ENCODE data around the gene TNNT3.

DNA sequence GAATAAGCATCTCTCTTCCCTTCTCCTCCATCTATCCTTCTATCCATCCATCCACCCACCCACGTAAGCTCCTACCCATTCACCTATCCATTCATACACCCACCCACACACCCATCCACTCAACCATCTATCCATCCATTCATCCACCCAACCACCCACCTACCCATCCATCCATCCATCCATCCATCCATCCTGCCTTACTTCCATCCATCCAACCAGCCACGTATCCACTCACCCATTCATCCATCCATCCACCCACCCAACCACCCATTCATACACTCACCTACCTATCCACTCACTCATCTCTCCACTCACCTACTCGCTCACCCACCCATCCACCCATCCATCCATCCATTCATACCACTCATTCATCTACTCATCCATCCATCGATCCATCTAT lies 13.2 kb downstream of the TNNT3 start:
- TF ChIP-seq, protein P1, sequence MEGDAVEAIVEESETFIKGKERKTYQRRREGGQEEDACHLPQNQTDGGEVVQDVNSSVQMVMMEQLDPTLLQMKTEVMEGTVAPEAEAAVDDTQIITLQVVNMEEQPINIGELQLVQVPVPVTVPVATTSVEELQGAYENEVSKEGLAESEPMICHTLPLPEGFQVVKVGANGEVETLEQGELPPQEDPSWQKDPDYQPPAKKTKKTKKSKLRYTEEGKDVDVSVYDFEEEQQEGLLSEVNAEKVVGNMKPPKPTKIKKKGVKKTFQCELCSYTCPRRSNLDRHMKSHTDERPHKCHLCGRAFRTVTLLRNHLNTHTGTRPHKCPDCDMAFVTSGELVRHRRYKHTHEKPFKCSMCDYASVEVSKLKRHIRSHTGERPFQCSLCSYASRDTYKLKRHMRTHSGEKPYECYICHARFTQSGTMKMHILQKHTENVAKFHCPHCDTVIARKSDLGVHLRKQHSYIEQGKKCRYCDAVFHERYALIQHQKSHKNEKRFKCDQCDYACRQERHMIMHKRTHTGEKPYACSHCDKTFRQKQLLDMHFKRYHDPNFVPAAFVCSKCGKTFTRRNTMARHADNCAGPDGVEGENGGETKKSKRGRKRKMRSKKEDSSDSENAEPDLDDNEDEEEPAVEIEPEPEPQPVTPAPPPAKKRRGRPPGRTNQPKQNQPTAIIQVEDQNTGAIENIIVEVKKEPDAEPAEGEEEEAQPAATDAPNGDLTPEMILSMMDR (conservative IDR thresholded peaks at IDR 0.05; ENCODE audit: low read depth, low read length), result no peak
- no peak for TF ChIP-seq EZH2 (IDR thresholded peaks at IDR 0.05; ENCODE audit: borderline replicate concordance, low read depth, low read length, poor library complexity, severe bottlenecking)

Data from A673 (cell line).